Globus pallidus (tissue), 1 donor: ENCODE results near the gene RNASE4.
A peak's percentile ranks its signal among the peaks of the same experiment; 100 is the strongest.

Source experiments
- DNase-seq: peaks from one replicate; pipeline ENCODE4 v3.0.0-alpha.2; 2015; ENCODE audit warnings: low spot score

Gene RNASE4

GRCh38 chr14:20675669-20676068, 8.7 kb upstream of the RNASE4 start:
- no peak for DNase-seq

GRCh38 chr14:20676072-20676471, 8.3 kb upstream of the RNASE4 start:
- no peak for DNase-seq

GRCh38 chr14:20679907-20680306, 4.5 kb upstream of the RNASE4 start:
- peak; percentile 66 for DNase-seq

GRCh38 chr14:20680363-20680762, 4.0 kb upstream of the RNASE4 start:
- DNase-seq: no peak

- no peak for DNase-seq
Observed at GRCh38 chr14:20680843-20681347, 3.5 kb upstream of the RNASE4 start.

GRCh38 chr14:20681348-20682126, 2.8 kb upstream of the RNASE4 start:
- DNase-seq: peak; percentile 81

- peak; percentile 69 for DNase-seq
Observed at GRCh38 chr14:20682127-20682434, 2.3 kb upstream of the RNASE4 start.

GRCh38 chr14:20682435-20683124, 1.8 kb upstream of the RNASE4 start:
- peak; percentile 97 for DNase-seq

- DNase-seq: peak; percentile 91
Observed at GRCh38 chr14:20683125-20683890, 1.1 kb upstream of the RNASE4 start.

GRCh38 chr14:20684662-20685456, 499 bp downstream of the RNASE4 start:
- DNase-seq: no peak

GRCh38 chr14:20686386-20687143, 2.2 kb downstream of the RNASE4 start:
- DNase-seq: no peak

GRCh38 chr14:20687362-20688166, 3.2 kb downstream of the RNASE4 start:
- no peak for DNase-seq

GRCh38 chr14:20688167-20688839, 3.9 kb downstream of the RNASE4 start, which contains the start of gene ANG:
Gene ANG (plus strand): TSS chr14:20688764. CDS start chr14:20693565, 4,801 bp downstream.
- no peak for DNase-seq

GRCh38 chr14:20690848-20691640, 6.7 kb downstream of the RNASE4 start:
- peak; percentile 79 for DNase-seq

- no peak for DNase-seq
Observed at GRCh38 chr14:20692116-20692751, 7.9 kb downstream of the RNASE4 start.

GRCh38 chr14:20696764-20697163, 12.4 kb downstream of the RNASE4 start:
- no peak for DNase-seq

GRCh38 chr14:20697273-20698017, 13.1 kb downstream of the RNASE4 start:
- peak; percentile 79 for DNase-seq

- peak; percentile 10 for DNase-seq
Observed at GRCh38 chr14:20698018-20698329, 13.6 kb downstream of the RNASE4 start.
